IPS-NIHi11 (cell line): ENCODE measurements around the gene ZDHHC3.
A peak's percentile ranks its signal among the peaks of the same experiment; 100 is the strongest.
"Not testable (repeated sequence)": the region's sequence is repeated elsewhere in the genome, so short reads cannot be mapped to it uniquely, and the experiment has no call there.

Experiments used
- DNase-seq: peaks from one replicate; pipeline ENCODE4 v3.0.0; 2012; ENCODE audit warnings: mixed read lengths, low spot score

Gene ZDHHC3

DNA sequence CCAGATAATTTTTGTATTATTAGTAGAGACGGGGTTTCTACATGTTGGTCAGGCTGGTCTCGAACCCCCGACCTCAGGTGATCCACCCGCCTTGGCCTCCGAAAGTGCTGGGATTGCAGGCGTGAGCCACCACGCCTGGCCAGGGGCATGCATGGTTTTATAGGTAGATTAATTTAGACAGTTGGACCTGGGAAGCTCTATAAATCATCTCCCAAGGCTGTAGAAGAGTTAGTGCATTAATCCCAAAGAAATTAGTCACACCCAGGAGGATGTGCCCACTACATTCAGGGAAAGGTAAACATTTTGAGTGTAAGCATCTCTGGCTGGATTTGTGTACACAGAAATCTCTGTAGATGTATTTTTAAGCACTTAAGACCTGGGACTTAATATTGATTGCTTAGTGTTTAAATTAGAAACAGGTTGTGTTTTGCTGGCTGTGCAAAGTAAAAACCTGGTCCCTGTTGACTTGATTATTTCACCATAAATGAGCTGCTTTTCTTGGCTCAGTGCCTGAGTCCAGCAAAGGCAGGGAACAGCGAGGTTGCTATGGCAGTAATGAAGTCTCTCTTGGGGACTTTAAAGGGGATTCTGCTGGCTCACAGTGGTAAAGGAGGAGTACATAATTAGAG, 19.3 kb upstream of the ZDHHC3 start:
- DNase-seq: no peak

DNA sequence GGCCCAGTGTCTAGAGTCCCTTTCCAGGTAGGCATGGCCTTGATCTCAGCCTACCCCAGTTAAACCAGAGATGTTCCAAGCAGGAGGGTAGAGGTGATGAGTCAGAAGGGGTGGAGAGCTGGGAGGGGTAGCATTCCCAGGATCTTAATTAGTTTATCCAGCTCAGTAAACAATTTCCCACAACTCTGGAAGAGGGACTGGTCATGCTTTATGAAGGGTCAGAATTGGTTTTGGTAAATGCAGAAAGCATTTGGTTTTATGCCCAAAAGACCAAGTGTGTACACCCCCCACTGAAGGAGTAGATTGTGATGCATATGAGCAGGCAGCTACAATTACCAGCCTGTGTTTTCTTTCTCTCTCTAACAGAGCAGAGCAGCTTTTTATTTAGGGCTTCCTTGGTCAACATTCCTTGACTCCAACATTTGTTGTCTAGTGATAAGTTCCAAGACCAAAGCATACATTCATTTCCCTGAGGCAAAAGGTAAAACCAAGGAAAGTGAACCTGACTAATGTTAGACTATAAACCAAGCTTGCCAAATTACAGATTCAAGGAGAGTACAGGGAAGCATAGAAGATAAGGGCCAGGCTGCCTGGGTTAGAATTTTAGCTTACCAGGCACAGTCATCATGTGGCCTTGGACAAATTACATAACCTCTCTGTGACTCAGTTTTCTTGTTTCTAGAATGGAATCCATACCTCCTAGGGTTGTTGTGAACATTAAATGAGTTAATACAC, 17.7 kb upstream of the ZDHHC3 start:
- DNase-seq: peak; percentile 50

DNA sequence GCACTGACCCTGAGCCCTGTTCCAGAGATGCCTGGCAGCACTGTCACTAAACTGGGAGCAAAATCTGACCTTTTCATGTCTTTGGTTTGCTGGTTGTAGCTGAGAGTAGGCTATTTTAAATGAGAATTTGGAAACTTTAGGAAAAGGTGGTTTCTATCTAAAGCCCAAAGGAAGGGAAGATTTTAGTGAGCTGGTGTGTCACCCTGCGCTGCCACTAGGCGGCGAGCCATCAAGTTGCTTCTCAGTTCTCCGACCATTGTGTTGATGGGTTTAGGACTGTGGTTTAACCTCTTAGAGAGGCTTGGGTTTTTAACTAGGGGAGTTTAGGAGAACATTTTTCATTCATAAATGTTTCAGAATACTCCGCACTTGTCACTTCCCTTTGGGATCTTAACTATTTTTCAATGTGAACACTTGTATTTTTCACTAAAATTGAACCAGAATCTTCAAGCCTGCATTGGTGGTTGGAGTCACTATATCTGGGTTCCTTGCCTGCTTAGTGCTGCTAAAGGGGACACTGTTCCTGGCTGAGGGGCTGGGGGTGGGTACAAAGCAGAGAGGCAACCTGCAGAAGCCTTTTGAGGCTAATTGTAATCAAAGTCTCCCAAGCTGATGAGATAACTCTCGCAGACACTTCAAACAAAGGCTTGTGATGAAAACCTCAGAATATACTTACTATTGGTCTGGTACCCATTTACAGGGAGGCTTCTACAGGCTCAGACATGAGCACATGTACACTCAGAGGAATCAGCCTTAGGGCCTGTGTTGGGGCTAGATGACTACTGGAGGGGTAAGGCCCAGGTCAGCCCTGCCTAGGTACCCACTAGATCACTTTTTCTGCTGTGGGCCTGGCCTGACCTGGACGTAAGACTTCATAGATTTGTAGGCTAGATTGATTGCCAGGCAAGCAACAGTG, 16.8 kb upstream of the ZDHHC3 start:
- peak; percentile 65 for DNase-seq

DNA sequence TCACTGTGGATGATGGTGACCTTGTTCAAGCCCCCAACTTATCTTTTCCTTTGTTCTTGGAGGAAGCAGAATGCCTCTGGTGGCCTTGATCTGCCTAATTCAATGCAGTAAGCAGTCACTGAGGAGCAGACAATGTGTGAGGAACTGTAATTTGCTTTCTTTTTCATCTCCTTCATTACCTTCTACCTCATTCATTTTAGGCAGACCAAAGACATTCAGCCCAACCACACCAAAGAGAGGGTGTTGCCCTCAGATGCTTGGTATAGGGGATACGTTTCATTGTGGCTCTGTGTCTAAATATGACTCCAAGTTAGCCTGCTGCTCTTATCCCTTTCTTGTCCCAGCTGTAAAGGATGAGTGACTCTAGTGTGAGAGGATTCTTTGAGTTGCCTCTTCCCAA, 15.4 kb upstream of the ZDHHC3 start:
- no peak for DNase-seq

DNA sequence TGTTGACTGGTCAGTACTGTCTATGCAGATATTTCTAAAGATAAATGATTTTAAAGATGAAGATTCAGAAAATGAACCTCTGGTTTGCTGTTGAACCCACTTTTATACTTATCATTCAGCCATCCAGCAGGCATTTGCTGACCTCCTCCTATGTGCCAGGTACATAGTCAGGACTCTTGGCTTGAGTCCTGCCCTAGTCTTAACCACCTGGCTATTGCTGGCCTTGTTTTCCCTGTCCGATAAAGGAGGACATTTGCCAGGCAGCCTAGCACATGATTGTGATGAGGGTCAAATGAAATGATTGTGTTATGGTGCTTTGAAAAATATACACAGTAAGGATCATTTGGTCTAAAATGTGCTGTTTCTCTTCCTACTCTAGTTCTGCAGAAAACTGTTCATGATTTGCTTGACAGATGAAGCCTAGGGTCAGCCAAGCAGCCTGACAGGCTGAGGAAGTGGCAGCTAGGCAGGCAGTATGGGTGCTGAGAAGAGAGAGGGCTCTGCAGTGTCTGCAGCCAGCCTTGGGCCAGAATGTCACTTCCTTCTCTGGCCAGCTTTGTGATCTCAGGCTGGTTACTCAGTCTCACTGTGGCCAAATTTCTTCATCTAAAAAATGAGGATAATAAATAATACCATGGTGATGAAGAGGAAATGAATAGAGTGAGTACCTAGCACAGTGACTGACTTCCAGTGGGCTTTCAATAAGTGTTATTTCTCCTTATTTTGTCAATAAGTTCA, 13.8 kb upstream of the ZDHHC3 start:
- no peak for DNase-seq

DNA sequence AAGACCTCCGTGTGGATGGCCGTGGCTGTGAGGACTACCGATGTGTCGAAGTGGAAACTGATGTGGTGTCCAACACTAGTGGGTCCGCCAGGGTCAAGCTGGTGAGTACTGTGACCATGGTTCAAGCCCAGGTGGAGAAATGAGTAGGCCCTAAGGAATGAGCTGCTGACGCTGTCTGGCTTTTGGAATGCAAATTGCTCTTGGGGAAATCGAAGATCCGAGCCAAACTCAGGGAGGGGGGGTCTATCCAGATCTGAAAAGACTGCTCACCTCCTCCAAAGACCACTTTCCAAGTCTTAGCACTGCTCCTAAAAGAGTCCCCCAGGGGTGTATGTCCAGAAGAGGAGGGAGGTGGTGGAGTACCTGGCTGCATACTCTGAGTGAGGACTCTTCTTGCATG, 13.2 kb upstream of the ZDHHC3 start:
- DNase-seq: no peak

DNA sequence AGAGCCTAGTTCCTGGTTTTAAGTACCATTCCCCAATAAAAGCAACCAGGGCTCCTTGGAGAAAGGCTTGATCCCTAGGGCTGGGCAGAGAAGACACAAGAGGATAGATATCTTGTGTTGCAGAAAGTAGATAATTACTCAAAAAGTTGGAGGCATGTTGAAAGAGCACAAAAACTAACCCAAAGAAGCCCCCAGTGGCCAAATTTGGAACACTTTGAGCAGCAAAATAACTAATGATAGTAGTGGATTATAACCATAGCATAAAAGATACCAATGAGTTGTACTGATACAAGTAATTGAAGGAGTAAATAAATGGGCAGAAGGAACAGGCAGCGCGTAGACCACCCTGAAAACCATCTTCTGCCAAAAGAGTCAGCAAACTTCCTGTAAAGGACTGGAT, 12.1 kb upstream of the ZDHHC3 start:
- DNase-seq: no peak

DNA sequence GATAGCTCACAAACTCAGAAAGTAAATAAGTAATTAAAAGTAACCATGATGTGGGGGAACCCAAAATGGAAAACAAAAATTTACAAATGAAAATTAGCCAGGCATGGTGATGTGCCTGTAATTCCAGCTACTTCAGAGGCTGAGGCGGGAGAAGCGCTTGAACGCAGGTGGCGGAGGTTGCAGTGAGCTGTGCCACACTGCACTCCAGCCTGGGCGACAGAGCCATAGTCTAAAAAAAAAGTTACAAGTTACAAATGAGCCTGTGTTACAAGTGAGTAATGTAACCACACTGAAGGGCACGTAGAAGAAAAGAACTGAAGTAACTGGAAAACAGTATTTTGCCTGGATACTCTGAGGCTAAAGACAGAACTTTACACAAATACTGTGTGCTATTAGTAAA, 11.4 kb upstream of the ZDHHC3 start:
- DNase-seq: no peak

DNA sequence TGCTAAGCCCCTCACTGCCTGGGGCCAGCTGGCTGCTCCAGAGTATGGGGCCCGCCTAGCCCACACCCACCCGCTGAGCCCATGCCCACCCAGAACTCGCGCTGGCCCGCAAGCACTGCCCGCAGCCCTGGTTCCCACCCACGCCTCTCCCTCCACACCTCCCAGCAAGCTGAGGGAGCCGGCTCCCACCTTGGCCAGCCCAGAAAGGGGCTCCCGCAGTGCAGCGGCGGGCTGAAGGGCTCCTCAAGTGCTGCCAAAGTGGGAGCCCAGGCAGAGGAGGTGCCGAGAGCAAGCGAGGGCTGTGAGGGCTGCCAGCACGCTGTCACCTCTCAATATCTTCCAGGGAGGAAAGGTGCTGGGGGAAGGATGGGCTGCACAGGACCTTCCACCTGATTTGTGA, 10.4 kb upstream of the ZDHHC3 start:
- not testable (repeated sequence) for DNase-seq

DNA sequence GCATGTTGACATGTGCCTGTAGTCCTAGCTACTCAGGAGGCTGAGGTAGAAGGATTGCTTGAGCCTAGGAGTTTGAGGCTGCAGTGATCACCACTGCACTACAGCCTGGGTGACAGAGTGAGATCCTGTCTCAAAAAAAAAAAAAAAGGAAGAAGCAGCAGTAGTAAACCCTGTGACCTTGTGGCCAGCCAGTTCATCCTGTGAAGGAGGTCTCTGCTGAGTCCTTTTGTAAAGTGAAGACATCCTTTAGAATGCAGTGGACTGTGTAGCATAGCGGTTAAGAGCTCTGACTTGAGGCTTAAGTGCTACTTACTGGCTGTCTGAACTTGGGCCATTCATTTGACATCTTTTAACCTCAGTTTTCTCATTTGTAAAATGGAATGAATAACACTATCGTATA, 8.4 kb upstream of the ZDHHC3 start:
- no peak for DNase-seq

DNA sequence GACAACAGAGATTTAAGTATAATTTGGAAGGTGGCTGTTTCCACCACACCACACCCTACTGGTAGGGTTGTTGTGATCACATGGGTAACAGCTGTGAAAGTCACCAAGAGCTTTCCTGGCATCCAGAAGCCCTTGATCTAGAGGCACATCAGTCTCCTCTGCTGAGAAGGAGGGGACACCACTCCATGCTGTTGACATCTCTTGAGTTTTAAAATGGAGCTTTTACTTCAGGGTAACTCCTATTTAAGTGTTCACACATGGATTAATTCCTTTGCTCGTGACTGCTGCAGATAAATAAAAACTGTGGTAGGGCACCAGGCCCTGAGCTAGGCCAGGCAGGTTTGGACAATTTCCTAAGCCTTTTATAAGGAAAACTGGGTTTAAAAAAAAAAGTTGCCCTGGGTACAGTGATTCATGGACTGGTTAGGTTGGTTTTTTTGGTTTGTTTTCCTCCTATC, 7.5 kb upstream of the ZDHHC3 start:
- DNase-seq: no peak

DNA sequence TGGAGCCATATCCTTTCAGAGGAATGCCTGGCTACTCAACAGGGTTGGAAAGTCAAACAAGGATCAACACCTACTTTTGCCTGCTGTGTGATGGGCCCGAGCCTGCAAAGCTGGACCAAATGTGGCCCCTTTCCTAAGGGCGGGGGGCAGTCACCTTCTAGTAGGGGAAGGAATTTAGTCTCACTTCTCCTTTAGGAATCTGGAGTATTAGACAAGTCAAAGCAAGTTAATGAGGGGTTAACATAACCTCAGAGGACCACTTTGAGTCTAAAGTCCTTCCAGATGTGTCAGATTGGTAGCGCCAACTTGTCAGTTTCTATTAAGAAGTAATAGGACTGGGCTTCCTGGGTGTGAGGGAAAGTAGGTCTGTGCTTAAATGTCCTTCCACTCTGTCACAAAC, 6.8 kb upstream of the ZDHHC3 start:
- no peak for DNase-seq

DNA sequence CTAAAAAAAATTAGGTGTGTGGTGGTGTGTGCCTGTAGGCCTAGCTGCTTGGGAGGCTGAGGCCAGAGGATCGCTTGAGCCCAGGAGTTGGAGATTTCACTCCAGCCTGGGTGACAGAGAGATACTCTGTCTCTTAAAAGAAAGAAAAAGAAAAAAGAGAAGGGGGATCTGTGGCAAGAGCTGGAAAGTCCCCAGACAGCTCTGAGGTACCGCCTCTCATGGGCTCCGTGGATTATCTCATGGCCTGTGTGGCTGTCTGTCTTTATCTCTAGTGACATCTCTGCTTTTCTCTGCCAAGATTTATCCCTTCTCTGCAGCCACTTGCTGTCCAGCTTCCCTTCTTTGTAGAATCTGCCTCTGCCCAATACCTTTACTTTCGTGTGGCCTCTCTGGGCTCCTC, 5.8 kb upstream of the ZDHHC3 start:
- no peak for DNase-seq

DNA sequence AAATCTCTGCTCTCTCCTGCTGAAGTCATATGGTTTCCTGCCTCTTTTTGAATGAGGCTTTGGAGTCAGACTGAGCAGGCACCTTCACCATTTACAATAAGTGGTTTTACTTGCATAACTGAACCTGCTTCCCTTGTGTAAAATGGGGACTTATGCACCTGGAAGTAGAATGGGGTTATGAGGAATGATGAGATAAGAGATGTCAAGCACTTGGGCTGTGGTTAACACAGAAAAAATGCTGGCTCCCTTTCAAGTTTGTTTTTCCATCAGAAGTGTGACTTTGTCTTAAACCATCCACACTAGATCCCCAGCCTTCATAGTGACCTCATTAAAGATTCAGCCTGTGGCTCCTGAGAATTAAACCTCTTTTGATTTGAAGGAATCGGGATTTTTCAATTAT, 5.2 kb upstream of the ZDHHC3 start:
- DNase-seq: no peak

DNA sequence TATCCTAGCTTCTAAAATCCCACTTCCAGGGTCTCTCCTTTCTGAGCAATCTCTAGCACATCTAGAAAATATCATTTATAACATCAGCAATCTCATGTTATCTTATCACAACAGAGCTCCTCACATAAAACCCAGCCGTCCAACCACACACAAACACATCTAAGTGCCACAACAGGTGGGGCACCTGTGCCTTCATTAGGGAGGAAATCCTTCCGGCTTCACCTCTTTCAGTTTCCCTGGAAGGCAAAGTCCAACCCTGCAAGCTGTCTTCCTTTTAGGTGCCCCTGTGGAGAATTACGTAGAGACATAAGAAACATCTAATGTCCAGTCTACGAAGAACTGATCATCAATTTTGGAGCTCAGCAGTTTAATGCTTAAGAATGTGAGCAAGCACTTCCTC, 1.6 kb downstream of the ZDHHC3 start:
- no peak for DNase-seq

DNA sequence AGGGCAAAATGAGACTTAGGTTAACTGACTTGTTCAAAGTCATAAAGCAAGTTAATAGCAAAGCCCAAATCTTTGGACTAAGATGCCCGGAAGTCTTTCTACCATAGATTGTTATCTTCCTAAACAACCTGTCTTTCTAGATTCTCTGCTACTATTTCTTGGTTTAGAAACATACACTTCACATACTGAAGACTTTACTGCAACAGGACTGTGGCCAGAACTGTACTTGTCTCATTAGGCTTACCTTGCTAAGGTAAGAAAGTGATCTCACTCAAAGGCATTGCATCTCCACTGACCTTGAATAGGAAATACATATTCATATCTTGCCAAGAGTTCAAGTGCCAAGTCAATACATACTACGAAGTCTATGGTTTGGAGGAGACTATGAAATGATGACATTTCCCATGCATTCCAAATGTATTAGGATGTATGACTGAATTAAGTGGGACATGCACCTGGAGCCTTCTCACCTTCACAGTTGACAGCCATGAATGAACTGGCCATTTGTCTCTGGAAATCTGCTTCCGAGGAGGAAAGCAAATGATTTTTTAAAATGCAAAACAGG, 5.0 kb downstream of the ZDHHC3 start:
- DNase-seq: no peak

DNA sequence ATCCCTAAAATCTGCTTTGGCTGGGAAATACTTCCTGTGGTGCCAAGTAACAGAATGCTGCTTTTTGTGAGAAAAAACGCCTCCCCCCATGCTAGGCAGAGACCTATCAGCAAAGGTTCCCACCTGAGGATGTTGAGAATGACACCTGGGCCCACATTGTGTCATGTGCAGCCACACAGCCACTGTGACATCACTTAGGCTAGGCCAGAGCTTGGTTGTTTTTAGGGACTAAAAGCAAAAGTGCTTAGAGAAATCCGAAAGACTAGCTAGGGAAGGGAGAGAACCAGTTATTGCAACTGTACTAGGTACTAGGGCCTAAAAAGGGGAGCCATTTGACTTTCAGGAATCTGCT, 6.2 kb downstream of the ZDHHC3 start:
- DNase-seq: no peak

DNA sequence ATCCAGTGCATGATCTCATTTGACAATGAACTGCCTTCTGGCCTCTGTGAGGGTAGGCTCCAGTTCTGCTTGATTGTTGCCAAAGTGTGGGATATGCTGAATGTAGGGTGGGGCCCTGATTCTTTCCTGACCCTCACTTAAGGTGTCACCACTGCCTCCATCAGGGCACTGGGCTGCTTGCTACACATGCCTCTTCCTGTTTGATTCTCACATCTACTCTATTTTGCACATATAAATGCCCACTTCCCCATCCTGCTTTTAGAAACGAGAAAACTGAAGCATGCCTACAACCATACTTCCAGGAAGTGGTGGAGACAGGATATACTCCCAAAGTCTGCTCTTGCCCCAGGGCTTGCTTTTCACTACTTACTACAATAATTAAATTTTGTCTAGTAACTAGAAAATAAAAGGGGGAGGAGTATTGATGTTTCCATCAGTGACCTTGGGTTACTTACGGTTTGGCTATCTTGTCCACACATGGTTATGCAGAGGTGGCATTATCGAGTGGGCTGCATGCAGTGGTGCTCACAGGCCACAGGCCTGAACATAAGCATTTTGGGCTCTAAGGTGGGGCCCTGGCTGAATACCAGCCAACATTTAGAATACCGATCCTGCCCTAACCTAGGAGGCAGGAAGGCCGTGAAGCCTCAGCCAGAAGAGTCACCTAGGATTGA, 6.7 kb downstream of the ZDHHC3 start:
- no peak for DNase-seq

DNA sequence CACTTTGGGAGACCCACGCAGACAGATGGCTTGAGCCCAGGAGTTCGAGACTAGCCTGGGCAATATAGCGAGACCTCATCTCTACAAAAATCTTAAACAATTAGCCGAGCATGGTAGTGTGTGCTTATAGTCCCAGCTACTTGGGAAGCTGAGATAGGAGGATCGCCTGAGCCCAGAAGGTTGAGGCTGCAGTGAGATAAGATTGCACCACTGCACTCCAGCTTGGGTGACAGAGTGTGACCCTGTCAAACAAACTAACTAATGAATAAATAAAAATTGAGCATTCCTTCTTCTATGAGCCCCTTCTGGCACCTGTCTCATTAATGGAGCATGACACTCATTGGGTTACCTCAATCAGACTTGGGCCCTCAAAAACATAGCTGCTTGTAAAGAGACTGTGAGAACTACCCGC, 7.5 kb downstream of the ZDHHC3 start:
- no peak for DNase-seq

DNA sequence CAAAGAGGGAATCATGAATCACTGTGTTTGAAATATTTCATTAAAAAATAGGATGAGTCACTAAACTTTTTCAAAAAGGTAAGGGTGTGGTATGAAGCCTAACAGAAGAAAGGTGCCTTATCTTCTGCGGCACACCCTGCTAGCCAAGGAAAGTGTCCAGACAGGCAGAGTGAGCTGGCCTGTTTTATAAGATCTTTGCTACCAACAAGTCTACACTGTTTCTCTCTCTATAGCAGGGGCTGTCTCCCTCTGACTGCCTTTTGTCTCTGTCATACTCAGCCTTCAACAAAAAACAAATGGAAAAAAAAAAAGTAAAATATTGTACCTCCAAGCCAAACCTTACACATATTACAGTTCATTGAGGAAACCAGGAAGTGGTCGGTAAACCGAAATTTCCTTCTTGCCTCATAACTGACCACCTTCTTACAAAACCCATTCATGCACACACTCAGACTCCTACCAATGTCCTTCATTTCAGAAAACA, 9.1 kb downstream of the ZDHHC3 start:
- no peak for DNase-seq

DNA sequence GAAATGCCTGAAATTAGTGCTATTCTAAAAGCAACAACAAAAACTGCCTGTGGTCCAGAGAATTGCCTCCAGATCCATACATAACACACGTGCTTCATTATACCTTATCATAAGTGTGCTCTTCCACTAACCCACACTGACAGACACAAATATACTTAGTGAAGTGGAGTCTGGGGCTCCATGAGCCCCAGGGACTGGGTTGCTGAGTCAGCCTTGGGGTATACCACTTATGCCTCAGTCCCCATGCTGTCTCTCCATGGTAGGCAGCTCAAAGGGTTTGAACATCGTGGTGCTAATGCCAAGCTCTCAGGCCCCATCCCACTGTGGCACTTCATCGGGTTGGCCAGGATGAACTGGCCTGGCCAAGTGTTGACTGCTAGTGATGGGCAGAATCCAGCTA, 10.8 kb downstream of the ZDHHC3 start:
- no peak for DNase-seq
